ENCODE results near the gene ATP2C1.

DNA sequence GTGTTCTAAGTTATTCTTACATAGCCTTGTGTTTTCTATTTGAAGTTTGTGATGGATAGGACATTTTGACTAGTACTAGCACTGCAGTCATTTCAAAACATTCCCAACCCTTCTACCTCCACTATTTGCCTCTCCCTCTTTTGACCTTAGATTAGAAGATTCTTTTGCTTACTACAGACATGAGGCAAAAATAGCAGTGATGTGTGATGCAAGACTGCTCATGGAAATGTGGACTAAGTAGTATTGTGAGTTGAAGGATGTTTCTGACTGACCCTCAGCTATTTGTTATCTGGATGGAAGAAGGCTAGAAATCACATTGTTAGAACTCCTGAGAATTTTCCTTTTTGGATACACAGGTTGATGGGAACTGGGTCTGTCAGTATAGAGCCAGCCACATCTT is 45.9 kb downstream of the ATP2C1 start:
- TF ChIP-seq EZH2 (IDR thresholded peaks at IDR 0.05; ENCODE audit: low read length, missing control alignments), result no peak
- TF ChIP-seq, protein P1, sequence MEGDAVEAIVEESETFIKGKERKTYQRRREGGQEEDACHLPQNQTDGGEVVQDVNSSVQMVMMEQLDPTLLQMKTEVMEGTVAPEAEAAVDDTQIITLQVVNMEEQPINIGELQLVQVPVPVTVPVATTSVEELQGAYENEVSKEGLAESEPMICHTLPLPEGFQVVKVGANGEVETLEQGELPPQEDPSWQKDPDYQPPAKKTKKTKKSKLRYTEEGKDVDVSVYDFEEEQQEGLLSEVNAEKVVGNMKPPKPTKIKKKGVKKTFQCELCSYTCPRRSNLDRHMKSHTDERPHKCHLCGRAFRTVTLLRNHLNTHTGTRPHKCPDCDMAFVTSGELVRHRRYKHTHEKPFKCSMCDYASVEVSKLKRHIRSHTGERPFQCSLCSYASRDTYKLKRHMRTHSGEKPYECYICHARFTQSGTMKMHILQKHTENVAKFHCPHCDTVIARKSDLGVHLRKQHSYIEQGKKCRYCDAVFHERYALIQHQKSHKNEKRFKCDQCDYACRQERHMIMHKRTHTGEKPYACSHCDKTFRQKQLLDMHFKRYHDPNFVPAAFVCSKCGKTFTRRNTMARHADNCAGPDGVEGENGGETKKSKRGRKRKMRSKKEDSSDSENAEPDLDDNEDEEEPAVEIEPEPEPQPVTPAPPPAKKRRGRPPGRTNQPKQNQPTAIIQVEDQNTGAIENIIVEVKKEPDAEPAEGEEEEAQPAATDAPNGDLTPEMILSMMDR (conservative IDR thresholded peaks at IDR 0.05 in 1 of 2, IDR thresholded peaks at IDR 0.05 in 1 of 2; ENCODE audit: low read depth in 1 of 2, low read length in 2 of 2), result no peak
